Subcutaneous adipose tissue (tissue), 4 donors: ENCODE measurements around the gene PHF3. TPM values are rescaled to one million over a fixed set of nuclear protein-coding genes. Genes with fewer than 3 reads are reported as not detected.

Experiments
- CTCF ChIP-seq: fragments of 450-650 bp; IDR thresholded peaks from one replicate; pipeline ENCODE4 v1.5.1; 2016; ENCODE audit warnings: low read depth, mild to moderate bottlenecking, control low read depth, antibody characterized with exemption, moderate library complexity
- total RNA-seq, 4 donors: library from RNA; depleted of rRNA; stranded (reverse); fragments of >200 nt; gene quantifications; one replicate each; pipeline ENCODE4 v1.1.0, GENCODE V29; 2016

Gene PHF3
- total RNA-seq, 4 donors from 2014 or later = 83.0 to 110 (median 91.3) TPM

DNA sequence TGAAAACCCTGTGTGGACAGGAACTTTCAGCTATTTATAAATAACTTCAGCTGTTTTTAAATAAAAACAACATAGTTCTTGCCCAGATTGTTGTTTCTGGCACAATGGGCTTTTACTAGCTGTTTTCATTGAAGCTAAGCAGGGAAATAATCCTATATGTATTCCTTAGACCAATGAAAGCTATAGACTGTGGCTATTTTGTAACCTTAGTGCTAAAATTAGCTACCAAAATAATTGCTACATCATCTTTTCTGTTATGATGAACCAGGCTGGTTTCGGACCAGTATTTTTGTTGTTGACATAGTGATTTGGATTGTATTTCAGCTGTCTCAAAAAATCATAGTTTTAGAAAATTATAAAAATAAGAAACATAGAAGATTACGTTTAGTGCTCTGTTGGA lies 13.7 kb downstream of the PHF3 start:
- TF ChIP-seq CTCF = no peak

DNA sequence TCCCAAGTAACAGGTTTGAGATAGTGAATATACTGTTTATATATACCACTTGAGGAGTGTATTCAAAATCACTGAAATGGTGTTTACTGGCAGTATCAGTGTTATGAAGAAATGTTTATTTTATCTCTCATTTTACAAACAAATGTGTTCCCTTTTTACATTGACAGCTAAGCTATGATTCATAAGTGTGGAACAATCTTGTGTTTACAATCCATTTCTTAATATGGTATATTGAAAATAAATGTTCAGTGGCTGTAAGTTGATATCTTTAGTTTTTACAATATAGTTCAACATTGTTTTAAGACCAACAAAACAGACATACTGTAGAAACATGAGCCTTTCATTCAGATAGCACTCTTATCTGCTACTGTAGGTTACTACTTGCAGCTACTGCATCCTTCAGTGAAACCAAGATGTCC lies 14.3 kb downstream of the PHF3 start:
- TF ChIP-seq CTCF = no peak

- no peak for TF ChIP-seq CTCF
Observed at GRCh38 chr6:63652980-63653379, 17.4 kb downstream of the PHF3 start.

- no peak for TF ChIP-seq CTCF
Observed at GRCh38 chr6:63660757-63661156, 25.2 kb downstream of the PHF3 start.

GRCh38 chr6:63661769-63662168 lies 26.2 kb downstream of the PHF3 start:
- no peak for TF ChIP-seq CTCF

GRCh38 chr6:63663147-63663955 lies 27.7 kb downstream of the PHF3 start:
- no peak for TF ChIP-seq CTCF

DNA sequence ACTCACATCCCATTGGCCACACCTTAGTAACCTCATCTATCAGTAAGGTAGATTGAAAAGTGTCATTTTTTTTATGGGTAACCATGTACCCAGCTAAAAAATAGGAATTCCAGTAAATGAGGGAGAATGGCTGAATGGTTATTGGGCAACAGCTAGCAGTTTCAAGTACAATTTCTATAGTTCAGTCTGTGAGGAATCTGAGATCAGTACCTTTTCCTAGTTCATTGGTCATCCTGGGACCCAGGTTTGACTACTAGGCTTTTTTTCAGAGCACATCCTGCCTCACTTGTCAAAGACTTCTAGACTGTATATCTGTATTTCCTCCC lies 28.3 kb downstream of the PHF3 start:
- TF ChIP-seq CTCF = no peak
